GM19397 (cell line): ENCODE results near the gene PSAT1.

Experiments used
- ATAC-seq: cut with Tn5 transposase; IDR thresholded peaks from one replicate; pipeline ENCODE4 v1.9.1; 2021; ENCODE audit warnings: mild to moderate bottlenecking, moderate library complexity; ENCODE audit not compliant: unreplicated experiment

The PSAT1 gene

GRCh38 chr9:78292026-78292425, 4.9 kb upstream of the PSAT1 start:
- no peak for ATAC-seq

GRCh38 chr9:78292716-78293497, 4.0 kb upstream of the PSAT1 start:
- no peak for ATAC-seq

GRCh38 chr9:78294290-78295176, 2.4 kb upstream of the PSAT1 start:
- no peak for ATAC-seq

GRCh38 chr9:78295177-78295575, 1.7 kb upstream of the PSAT1 start:
- ATAC-seq: no peak

- ATAC-seq: no peak
These were observed 1.2 kb upstream of the PSAT1 start for GRCh38 chr9:78295731-78296130.

GRCh38 chr9:78296201-78296892, 578 bp upstream of the PSAT1 start:
- no peak for ATAC-seq

- no peak for ATAC-seq
These were observed 692 bp downstream of the PSAT1 start for GRCh38 chr9:78297672-78297961.

GRCh38 chr9:78298046-78298765, 1.3 kb downstream of the PSAT1 start:
- ATAC-seq: no peak

GRCh38 chr9:78300209-78300608, 3.3 kb downstream of the PSAT1 start:
- no peak for ATAC-seq

GRCh38 chr9:78301466-78301865, 4.5 kb downstream of the PSAT1 start:
- no peak for ATAC-seq

- no peak for ATAC-seq
These were observed 6.6 kb downstream of the PSAT1 start for GRCh38 chr9:78303377-78304062.

GRCh38 chr9:78304357-78304756, 7.4 kb downstream of the PSAT1 start:
- ATAC-seq: no peak

- no peak for ATAC-seq
These were observed 9.5 kb downstream of the PSAT1 start for GRCh38 chr9:78306222-78307076.

- no peak for ATAC-seq
These were observed 10.4 kb downstream of the PSAT1 start for GRCh38 chr9:78307360-78307759.

- ATAC-seq: no peak
These were observed 12.1 kb downstream of the PSAT1 start for GRCh38 chr9:78309066-78309465.

GRCh38 chr9:78311075-78311474, 14.2 kb downstream of the PSAT1 start:
- ATAC-seq: no peak

- no peak for ATAC-seq
These were observed 15.1 kb downstream of the PSAT1 start for GRCh38 chr9:78311886-78312524.

- no peak for ATAC-seq
These were observed 17.6 kb downstream of the PSAT1 start for GRCh38 chr9:78314550-78314949.
